ENCODE measurements around the gene NKD1.

Gene NKD1

DNA sequence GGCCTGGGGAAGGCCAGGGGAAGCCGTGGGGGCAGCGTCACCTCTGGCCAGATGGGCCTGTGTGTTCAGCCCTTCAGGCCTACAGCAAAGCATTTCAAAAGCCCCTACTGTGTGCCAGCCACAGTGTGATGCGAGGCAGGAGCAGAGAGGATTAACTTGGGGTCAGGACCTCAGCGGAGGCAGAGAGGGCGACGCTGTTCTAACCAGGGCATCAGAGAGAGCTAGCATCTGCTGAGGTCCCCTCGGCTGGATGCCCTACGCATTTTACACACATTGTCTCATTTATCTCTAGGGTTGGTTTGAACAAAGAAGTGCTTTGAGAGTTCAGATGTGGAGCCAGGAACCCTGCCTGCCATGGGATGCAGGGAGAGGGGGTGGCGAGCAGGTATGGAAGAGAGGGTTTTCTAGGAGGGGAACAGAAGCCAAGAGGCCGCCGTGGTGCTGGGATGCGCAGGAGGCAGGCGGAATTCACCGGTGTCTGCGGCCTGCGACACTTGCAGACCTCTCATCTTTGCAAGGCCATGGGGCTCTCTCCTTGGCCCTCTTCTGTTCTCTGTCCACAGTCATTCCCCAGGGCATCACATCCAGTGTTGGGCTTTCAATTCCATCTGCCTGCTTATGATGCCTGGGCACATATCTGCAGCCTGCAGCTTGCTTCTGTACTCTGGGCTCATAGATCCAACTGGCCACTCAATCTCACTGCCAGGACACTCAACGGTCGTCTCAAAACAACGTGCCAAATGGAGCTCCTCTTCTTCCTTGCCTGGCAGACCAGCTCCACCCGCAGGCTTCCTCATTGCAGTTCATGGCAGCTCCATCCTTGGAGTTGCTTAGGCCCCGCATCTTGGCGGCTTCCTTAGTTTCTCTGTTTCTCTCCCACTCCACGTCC, 8.1 kb upstream of the NKD1 start:
- Mint-ChIP-seq H3K27me3 (peaks cover 51% of the 10 kb centered on the region), H3K36me3 (peaks cover 6% of the 10 kb centered on the region), H3K9me3 (peaks cover 6% of the 10 kb centered on the region), H3K4me1 (no peaks in the 10 kb centered on the region), H3K27ac (no peak overlapping the region), H3K4me3 (no peak overlapping the region)
- ATAC-seq, result no peak

DNA sequence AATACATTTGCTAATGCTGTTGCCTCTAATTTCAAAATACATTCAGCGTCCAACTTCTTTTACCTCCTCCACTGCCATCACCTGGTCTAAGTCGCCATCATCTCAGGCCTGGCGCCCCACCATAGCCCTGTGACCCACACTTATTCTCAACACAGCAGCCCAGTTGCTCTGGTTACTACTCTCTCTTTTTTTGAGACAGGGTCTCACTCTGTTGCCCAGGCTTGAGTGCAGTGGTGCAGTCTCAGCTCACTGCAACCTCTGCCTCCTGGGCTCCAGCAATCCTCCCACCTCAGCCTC, 7.5 kb upstream of the NKD1 start:
- Mint-ChIP-seq H3K27me3 (peaks cover 45% of the 10 kb centered on the region), H3K27ac (no peak overlapping the region), H3K4me1 (no peaks in the 10 kb centered on the region)

GRCh38 chr16:50542703-50543102, 5.5 kb upstream of the NKD1 start:
- peaks cover 6% of the 10 kb centered on the region for H3K9me3 Mint-ChIP-seq
- ATAC-seq, result no peak
- H3K4me1 Mint-ChIP-seq, result peaks cover 6% of the 10 kb centered on the region
- H3K36me3 Mint-ChIP-seq, result peaks cover 6% of the 10 kb centered on the region
- peaks cover 39% of the 10 kb centered on the region for H3K27me3 Mint-ChIP-seq
- no peak overlapping the region for H3K4me3 Mint-ChIP-seq
- H3K27ac Mint-ChIP-seq, result no peak overlapping the region

More for the DNA sequence above, 7.5 kb upstream of the NKD1 start:
- H3K36me3 Mint-ChIP-seq, result peaks cover 6% of the 10 kb centered on the region
- H3K4me3 Mint-ChIP-seq, result no peak overlapping the region
- peaks cover 6% of the 10 kb centered on the region for H3K9me3 Mint-ChIP-seq
- ATAC-seq, result no peak

GRCh38 chr16:50546125-50546524, 2.1 kb upstream of the NKD1 start:
- H3K27ac Mint-ChIP-seq, result no peak overlapping the region
- H3K36me3 Mint-ChIP-seq, result peaks cover 6% of the 10 kb centered on the region
- no peak overlapping the region for H3K4me3 Mint-ChIP-seq
- H3K27me3 Mint-ChIP-seq, result peaks cover 33% of the 10 kb centered on the region
- peaks cover 21% of the 10 kb centered on the region for H3K4me1 Mint-ChIP-seq
- ATAC-seq, result no peak
- peaks cover 6% of the 10 kb centered on the region for H3K9me3 Mint-ChIP-seq

GRCh38 chr16:50547340-50548124, 664 bp upstream of the NKD1 start:
- H3K36me3 Mint-ChIP-seq, result peaks cover 6% of the 10 kb centered on the region
- no peak overlapping the region for H3K27ac Mint-ChIP-seq
- peaks cover 21% of the 10 kb centered on the region for H3K4me1 Mint-ChIP-seq

DNA sequence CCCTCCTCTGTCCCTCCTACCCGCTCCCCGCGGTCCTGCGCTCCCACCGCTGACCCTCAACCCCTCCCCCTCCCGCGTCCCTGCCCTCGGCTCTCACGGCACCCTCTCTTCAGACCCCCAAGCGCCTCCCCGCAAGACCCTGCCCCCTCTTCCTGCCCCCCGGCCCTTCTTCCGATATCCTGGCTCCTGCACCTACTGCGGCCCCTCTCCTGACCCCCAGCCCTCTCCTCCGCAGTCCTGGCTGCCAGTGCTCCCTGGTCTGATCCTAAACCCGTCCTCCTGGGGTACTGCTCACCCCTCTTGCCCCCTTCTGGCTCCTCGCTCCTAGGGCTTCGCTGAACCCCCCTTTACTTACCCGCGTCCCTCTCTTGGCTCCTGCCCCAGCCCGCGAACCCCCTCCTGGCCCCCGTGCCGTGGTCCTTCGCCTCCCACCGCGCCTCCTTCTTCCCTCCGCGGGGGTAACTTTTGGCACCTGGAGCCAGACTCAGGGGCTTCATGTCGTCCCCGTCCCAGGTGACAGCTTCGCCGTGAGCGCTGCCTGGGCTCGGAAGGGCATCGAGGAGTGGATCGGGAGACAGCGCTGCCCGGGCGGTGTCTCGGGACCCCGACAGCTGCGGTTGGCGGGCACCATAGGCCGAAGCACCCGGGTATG, 839 bp downstream of the NKD1 start:
- Mint-ChIP-seq H3K27me3 (peaks cover 20% of the 10 kb centered on the region), H3K36me3 (peaks cover under 1% of the 10 kb centered on the region), H3K27ac (no peak overlapping the region), H3K4me1 (peaks cover 21% of the 10 kb centered on the region), H3K4me3 (peak overlapping the region; percentile 88), H3K9me3 (no peaks in the 10 kb centered on the region)
- ATAC-seq, result no peak

More at GRCh38 chr16:50547340-50548124, 664 bp upstream of the NKD1 start:
- Mint-ChIP-seq H3K4me3 (peak overlapping the region; percentile 83), H3K9me3 (peaks cover 6% of the 10 kb centered on the region), H3K27me3 (peaks cover 29% of the 10 kb centered on the region)
- peak; percentile 70 for ATAC-seq

DNA sequence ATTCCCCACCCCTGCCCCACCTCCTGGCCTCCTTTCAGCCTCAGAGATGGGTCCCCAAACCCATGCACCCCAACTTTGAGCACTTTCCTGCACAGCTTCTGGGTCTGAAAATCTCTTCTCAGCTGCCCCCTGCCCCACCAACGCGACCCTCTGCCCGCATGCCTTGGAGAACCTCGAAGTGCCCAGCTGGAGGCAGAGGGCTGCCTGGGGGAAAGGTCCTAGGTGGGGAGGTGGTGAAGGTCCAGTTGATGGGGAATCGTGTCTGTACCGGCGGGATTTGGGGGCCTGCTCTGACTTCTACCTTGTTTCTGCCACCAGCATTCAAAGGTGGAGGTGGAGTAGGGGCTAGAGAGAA, 1.3 kb downstream of the NKD1 start:
- no peaks in the 10 kb centered on the region for H3K9me3 Mint-ChIP-seq
- ATAC-seq, result no peak
- H3K27ac Mint-ChIP-seq, result no peak overlapping the region
- H3K36me3 Mint-ChIP-seq, result no peaks in the 10 kb centered on the region
- peaks cover 15% of the 10 kb centered on the region for H3K27me3 Mint-ChIP-seq
- H3K4me3 Mint-ChIP-seq, result peak overlapping the region; percentile 88
- peaks cover 21% of the 10 kb centered on the region for H3K4me1 Mint-ChIP-seq

DNA sequence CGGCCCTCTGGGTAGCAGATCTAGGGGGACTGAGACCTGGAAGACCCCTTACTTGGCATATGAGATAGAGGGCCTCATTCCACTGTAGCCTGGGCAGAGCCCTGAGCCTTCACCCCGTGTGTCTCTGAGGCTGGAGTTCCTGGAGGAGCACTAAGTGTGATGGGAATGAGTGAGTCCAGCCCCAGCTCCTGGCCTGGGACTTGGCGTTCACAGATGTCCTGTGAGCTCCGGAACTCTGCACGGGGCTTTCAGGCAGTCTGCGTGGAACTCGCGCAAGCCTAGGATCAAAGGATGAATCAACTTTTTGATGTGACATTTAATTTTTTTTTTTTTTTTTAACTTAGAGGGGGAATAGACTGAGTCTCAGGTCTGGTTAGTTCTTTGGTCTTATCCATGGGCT, 1.8 kb downstream of the NKD1 start:
- Mint-ChIP-seq H3K36me3 (no peaks in the 10 kb centered on the region), H3K27me3 (peaks cover 14% of the 10 kb centered on the region), H3K27ac (no peak overlapping the region), H3K9me3 (no peaks in the 10 kb centered on the region), H3K4me3 (no peak overlapping the region), H3K4me1 (peaks cover 21% of the 10 kb centered on the region)
- no peak for ATAC-seq

- Mint-ChIP-seq H3K36me3 (no peaks in the 10 kb centered on the region), H3K4me3 (no peak overlapping the region), H3K9me3 (no peaks in the 10 kb centered on the region), H3K27me3 (peaks cover 14% of the 10 kb centered on the region), H3K27ac (no peak overlapping the region), H3K4me1 (peaks cover 21% of the 10 kb centered on the region)
- no peak for ATAC-seq
Observed at GRCh38 chr16:50550866-50551641, 2.9 kb downstream of the NKD1 start.

DNA sequence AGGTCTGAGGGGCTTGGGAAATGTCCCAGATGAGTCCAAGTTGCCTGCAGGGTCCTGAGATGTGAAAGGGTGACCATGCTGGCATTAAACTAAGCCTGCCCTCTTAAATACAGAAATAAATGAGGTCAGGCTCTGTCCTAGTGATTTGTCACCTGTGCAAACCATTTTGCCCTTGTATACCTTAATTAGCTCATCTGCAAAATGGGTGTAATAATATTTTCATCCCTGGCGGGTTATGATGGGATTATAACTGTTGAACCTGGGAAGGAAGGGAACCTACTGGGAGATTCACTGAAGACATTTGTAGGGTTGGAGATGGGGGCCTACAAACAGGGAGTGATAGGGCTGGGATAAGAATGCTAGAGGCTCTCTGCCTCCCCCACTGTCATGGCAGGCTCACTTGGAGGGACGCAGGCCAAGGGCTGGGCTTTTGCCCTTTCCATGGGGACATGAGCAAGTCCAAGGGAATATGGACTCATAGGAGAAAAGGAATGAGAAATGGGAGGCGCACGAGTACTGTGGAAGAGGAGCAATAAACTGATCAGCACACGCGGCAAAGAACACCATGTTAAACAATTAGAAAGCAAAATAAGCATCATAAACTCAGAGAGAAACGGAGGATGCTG, 4.4 kb downstream of the NKD1 start:
- no peak for ATAC-seq
- Mint-ChIP-seq H3K4me1 (peaks cover 16% of the 10 kb centered on the region), H3K27ac (no peak overlapping the region), H3K36me3 (no peaks in the 10 kb centered on the region), H3K9me3 (no peaks in the 10 kb centered on the region), H3K4me3 (no peak overlapping the region), H3K27me3 (peaks cover 14% of the 10 kb centered on the region)

DNA sequence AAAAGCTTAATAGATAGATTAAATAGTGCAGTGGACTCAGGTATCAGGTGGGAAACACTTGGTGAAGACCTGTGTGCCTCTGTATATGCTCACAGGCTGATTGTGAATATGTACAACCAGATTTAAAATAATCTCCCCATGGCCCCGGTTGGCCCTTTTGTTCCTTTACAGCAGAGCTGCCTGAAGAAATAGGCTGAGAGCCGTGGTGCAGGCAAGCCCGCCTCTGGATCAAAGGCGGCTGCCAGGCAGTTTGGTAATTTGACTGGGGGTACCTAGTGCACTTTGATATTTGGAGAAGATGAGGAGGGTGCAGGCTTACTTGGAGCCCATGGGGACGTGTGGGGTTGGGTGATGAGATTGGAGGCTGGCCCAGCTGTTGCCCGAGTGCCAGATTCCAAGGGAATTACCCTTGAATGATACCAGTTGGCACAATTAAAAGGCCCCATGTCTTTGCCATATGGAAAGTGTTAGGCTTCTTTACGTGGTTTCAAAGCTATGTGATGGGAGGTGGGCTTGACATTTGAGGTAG, 5.0 kb downstream of the NKD1 start:
- Mint-ChIP-seq H3K36me3 (peaks cover 2% of the 10 kb centered on the region), H3K4me1 (peaks cover 15% of the 10 kb centered on the region), H3K4me3 (no peak overlapping the region), H3K27ac (no peak overlapping the region), H3K9me3 (no peaks in the 10 kb centered on the region), H3K27me3 (peaks cover 14% of the 10 kb centered on the region)
- no peak for ATAC-seq

DNA sequence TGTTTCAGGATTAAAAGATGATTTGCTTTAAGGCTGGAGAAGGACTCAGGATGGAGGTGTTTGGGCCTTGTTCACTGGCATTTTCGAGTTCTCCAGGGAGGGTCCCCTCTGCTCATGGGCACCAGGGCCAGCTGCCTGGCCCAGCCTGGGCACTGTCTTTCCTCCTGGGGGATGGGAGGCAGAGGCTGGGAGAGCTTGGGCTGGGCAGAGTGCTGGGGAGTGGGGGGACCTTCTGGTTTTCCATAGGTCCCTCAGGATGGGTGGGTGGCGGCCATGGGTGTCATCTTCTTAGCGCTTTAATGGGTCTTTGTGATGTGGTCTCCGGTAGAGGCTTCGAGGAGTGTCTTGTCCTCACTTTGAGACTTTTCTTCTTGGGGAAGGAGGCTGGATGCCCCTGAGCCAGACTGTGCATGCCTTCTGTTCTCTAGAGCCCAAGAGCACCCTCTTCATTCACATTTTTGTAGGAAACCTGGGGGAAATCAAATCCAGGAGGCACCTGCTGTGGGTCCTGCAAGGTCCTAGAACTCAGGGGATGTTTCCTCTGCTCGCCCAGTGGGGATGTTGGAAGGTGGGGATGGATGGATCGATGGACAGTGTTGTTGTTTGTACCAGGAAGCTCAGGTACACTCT, 5.7 kb downstream of the NKD1 start:
- Mint-ChIP-seq H3K27ac (no peak overlapping the region), H3K27me3 (peaks cover 13% of the 10 kb centered on the region), H3K4me3 (no peak overlapping the region), H3K9me3 (no peaks in the 10 kb centered on the region), H3K36me3 (peaks cover 5% of the 10 kb centered on the region), H3K4me1 (peaks cover 13% of the 10 kb centered on the region)
- no peak for ATAC-seq

DNA sequence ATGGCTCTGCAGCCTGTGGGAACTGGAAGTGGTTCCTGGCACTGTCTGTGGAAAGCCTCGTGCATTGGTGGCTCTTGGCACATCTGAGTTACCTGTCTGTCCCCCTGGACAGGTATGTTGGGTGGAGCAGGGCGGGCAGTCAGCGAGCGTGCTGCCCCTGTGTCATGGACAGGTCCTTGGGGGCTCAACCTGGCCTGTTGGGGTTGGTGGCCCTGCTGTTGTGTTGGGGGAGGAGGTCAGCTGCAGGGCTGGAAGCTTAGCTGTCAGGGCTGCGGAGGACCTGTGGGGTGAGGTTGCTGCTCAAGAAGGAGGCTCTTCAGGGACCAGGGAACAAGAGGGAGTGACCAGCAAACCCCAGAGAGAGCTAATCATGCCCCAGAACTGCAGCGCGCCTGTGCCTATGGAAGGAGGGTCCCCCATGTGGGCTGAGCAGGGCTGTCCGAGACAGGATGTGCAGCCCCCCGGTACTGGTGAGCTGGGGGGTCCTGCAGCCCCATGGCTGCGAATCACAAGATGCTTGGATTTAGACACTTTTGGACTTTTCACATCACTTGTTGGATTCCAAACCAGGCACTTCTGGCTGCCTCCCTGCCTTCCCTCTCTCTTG, 7.2 kb downstream of the NKD1 start:
- ATAC-seq, result no peak
- Mint-ChIP-seq H3K4me3 (no peak overlapping the region), H3K4me1 (no peaks in the 10 kb centered on the region), H3K27me3 (no peaks in the 10 kb centered on the region), H3K36me3 (peaks cover 5% of the 10 kb centered on the region), H3K9me3 (no peaks in the 10 kb centered on the region), H3K27ac (no peak overlapping the region)
